Kidney glomerular epithelial cell (primary cell): ENCODE measurements around the gene NEUROD4.

Experiments used
- DNase-seq: peaks from one replicate; lab custom pipeline; 2025; lab: John Stamatoyannopoulos, UW

Gene NEUROD4

DNA sequence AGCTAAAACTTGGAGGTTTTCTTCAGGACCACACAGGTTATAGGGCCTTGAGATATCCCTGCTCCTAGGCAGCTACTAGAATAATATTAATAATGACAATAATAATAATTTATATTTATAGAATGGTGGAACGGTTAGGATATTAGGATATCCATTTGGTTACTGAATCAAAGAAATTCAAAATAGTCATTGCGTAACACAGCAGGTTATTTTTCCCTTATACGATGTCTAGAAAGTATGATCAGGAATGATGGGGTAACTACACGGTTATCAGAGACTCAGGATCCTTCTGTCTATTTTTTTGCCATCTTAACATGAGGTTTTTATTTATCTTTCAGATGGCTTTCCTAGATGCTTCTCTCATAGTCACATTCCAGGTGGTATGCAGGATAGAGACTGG lies 39.0 kb downstream of the NEUROD4 start:
- DNase-seq = no peak

DNA sequence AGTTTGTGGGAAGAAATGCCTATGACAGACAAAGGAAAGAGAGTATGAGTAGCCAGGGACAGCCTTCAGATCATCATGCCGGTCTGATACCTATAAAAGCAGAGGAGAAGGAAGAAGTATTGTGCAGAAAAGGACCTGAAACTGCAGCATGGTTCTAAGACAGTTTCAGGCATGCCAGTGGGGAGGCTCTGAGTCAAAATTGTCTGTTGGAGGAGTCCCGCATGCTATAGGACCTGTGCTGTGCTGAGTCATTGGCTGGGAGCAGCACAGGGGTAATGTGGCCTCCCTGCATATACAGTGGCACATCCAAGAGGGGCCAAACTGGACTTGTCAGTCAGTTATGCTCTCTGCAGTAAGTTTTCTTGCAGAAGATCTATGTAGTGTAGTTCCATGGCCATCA lies 40.7 kb downstream of the NEUROD4 start:
- DNase-seq = no peak

DNA sequence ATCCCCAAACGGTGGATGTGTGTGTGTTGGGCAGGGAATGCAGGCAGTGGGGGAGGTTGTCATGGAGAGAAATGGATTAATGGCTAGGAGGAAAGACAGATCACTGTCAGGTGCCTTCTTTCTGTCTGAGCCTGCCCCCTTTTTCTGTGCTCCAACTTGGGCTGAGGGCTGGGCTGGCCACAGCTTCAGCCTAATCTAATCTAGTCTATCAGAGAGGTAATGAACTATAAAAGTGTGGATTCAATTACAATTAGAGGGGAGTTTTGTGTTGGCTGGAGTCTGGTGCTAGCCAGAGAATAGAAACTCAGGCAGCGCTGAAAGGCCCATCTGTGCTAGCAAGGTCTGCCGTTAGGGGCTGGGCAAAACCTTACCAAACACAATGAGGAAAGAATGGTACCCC lies 41.2 kb downstream of the NEUROD4 start:
- DNase-seq = no peak

DNA sequence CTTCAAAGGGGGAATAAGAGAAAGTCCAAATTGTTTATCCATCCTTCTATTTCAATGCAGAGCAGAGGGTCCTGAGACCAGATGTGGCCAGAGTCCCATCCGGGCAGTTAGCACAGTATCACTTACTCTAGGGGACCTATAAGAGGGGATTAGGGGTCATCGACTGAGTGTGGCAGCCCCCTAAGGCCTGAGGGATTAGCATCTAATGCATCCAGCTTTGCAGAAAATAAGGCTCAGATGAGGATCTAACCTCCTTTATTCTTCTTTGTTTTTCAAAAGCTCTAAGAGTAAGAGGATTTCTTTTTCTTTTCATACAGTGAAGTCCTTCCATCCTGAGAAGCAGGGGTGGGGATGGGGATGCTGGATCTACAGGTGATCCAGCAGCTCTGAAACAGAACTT lies 43.5 kb downstream of the NEUROD4 start:
- no peak for DNase-seq

DNA sequence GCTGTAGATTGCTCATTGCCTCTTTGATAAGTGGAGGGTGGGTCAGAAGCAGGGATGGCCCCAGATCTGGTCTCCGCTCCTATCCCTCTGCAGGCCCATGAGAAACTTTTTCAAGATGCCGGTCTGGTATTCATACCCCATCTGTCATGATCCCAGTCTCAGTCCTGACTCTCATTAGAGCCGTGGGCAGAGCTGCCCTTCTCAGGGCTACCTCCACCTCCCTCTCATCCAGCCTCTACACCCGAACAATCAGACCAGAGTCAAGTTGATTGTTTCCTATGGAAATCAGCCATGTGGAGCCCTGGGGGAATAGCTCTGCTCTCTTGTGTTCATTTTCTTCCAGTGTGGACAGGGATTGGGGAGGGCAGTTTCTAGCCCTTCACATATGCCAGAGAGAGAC lies 45.8 kb downstream of the NEUROD4 start:
- no peak for DNase-seq

DNA sequence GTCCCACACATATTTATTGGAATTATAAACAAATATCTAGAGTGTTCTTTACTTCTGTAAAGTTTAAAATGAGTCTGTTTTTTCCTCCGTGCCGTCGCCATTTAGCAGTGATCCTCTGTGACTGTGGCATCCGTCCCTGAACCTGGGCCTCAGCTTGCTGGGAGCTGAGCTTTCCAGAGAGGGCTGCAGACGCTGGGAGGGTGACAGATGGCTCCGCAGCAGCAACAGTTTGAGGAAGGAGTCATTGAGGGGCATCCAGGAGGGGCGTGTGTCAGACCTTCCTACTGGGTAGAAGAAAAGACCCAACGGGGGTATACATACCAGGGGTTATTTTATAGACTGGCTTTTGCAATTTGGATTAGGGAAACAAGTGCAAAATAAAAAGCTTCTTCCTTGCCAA lies 47.9 kb downstream of the NEUROD4 start:
- DNase-seq = no peak

DNA sequence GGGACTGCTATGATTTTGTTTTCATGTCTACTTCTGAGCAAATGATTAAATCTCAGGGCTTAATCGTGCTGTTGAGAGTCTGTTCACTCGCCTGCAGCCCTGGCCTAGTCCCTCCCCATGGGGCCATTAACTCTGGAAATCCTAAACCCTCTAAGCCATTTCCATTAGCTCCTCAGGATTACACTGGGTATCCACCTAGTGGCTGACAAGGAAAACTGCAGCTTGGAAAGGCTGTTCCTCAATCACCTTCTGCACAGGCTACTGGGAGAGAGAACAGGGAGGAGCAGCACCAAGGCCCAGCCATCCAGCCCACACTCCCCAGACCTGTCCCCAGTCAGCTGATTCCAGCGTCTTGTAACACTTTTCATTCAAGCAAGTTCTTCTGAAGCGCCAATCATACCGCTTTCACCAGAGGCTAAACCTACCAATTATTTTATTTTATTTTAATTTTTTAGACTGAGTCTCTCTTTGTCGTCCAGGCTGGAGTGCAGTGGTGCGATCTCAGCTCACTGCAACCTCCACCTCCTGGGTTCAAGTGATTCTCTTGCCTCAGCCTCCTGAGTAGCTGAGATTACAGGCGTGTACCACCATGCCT lies 48.7 kb downstream of the NEUROD4 start:
- DNase-seq = peak; percentile 38

DNA sequence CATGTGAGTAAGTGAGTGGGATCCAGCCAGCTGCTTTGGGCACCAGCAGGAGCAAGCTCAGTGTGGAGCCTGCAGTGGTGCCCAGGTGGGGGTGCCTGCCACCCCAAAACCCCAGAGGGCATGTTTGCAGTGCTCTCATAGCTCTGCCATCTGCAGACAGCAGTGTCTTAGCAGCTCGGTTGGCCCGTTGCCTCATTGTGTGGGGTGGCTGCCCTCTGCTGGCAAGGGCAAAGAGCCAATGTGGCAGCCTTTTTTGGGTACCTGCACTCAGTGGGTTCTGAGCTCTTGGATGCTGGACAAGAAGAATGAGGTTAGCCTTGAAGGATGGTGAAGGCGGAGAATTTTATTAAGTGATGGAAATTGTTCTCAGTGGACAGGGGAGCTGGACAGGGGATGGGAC lies 52.3 kb downstream of the NEUROD4 start:
- DNase-seq = no peak

DNA sequence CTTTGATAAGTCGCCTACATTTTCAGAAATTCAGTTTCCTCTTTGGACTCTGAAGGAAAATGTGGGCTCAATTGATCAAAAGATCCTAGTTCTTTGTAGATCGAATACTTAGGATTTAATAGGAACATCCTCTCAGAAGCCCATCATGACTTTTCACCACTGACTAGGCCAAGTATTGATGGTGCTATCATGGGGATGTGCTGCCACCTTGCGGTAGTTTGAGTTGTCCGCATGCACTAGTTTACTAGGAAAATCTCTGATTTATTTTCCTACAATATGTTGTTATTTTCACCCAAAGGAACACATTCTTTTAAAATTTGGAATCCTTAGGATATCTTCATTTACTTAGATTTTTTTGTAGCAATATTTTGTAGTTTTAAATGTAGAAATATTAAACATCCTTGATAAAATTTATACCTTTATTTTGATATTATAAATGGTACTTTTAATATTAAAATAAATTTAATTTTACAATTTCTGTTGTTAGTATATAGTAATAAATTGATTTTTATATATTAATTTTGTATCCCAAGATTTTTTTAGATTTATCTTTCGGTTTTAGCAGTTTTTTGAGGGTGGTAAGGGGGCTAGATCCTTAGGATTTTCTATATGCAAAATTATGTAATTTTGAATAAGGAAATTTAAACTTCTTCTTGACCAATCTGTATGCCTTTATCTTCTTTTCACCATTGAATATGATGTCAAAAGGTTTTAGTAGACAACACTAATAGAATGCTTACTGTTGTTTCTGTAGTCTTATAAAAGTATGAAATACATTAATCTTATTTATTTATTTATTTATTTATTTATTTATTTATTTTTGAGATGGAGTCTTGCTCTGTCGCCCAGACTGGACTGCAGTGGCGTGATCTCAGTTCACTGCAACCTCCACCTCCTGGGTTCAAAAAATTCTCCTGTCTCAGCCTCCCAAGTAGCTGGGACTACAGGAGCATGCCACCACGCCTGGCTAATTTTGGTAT lies 53.6 kb downstream of the NEUROD4 start:
- peak; percentile 50 for DNase-seq

DNA sequence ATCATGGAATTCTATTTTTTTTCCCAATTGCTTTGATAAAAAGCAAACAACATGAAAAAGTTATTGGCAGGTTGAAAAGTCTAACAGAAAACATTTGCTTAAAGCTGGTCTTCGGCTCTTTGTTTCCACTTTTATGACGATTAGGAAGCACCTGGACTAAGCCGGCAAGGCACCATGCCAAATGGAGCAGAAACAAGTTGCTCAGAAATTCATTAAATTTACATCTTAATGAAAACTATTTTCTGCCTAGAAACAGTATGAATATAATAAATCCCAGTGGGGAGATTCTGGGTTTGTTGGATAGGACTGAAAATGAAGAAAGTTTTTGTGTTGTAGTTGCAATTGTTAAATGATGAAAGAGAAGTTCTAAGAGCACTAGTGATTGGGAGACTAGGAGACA lies 55.0 kb downstream of the NEUROD4 start:
- DNase-seq = no peak
